DMS114 treated with DMSO at 0.1 percent for 48 hours (cell line): ENCODE results near the gene PIGM.
A peak's percentile ranks its signal among the peaks of the same experiment; 100 is the strongest.

Experiments
- DNase-seq: peaks from one replicate; lab custom pipeline; 2025; ENCODE audit not compliant: unreplicated experiment; lab: John Stamatoyannopoulos, UW

Gene PIGM

GRCh38 chr1:160031365-160032164, at the start of gene PIGM:
Gene PIGM, minus strand, starts transcription at chr1:160031990. Its CDS starts 251 bp downstream, at chr1:160031739.
- DNase-seq, result peak; percentile 94

- DNase-seq, result no peak
Measured at GRCh38 chr1:160081261-160081936, 49.6 kb upstream of the PIGM start, which contains the start of gene KCNJ9. Gene KCNJ9, plus strand, starts transcription at chr1:160081538. Its CDS starts 2,493 bp downstream, at chr1:160084031.

GRCh38 chr1:160080381-160081100, 48.8 kb upstream of the PIGM start:
- DNase-seq, result no peak

GRCh38 chr1:160079448-160079847, 47.7 kb upstream of the PIGM start:
- no peak for DNase-seq

GRCh38 chr1:160078512-160079195, 46.9 kb upstream of the PIGM start:
- peak; percentile 20 for DNase-seq

- no peak for DNase-seq
Measured at GRCh38 chr1:160077486-160077885, 45.7 kb upstream of the PIGM start.

- DNase-seq, result no peak
Measured at GRCh38 chr1:160076295-160076694, 44.5 kb upstream of the PIGM start.

- no peak for DNase-seq
Measured at GRCh38 chr1:160075836-160076235, 44.0 kb upstream of the PIGM start.

GRCh38 chr1:160074865-160075264, 43.1 kb upstream of the PIGM start:
- DNase-seq, result no peak

- DNase-seq, result no peak
Measured at GRCh38 chr1:160071289-160071688, 39.5 kb upstream of the PIGM start.

- DNase-seq, result peak; percentile 76
Measured at GRCh38 chr1:160070243-160071163, 38.7 kb upstream of the PIGM start.

- no peak for DNase-seq
Measured at GRCh38 chr1:160069460-160070231, 37.9 kb upstream of the PIGM start, which contains the start of gene KCNJ10. Gene KCNJ10, minus strand, starts transcription at chr1:160070160. Its CDS starts 27,628 bp downstream, at chr1:160042532.

GRCh38 chr1:160068225-160068624, 36.4 kb upstream of the PIGM start:
- DNase-seq, result no peak

- no peak for DNase-seq
Measured at GRCh38 chr1:160066829-160067745, 35.3 kb upstream of the PIGM start.

GRCh38 chr1:160064746-160065145, 33.0 kb upstream of the PIGM start:
- no peak for DNase-seq

- DNase-seq, result no peak
Measured at GRCh38 chr1:160064164-160064563, 32.4 kb upstream of the PIGM start.

- DNase-seq, result no peak
Measured at GRCh38 chr1:160063176-160063575, 31.4 kb upstream of the PIGM start.

- no peak for DNase-seq
Measured at GRCh38 chr1:160062230-160062532, 30.4 kb upstream of the PIGM start.
